ENCODE measurements around the gene TVP23C.

The TVP23C gene

DNA sequence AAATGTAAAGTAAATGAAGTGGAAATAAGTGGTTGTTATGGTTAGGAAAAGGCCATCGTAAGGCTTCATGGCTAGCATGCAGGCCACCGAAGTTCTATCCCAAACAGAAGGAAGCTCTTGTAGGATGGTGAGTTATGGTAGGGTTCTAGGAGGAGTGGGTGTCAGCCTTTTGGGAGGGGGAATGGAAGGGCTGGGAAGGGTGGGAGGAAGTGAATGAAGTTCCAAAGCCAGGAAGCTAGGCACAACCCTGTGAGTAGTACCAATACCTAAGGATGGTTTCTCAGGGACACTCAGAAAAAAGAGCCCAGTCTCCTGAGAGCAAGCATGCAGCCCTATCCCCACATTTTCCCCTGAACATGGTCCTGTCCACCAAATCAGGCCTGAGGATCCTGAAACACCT, 59.6 kb downstream of the TVP23C start:
- no peak overlapping the region for H3K27ac ChIP-seq
- TF ChIP-seq, protein P1, sequence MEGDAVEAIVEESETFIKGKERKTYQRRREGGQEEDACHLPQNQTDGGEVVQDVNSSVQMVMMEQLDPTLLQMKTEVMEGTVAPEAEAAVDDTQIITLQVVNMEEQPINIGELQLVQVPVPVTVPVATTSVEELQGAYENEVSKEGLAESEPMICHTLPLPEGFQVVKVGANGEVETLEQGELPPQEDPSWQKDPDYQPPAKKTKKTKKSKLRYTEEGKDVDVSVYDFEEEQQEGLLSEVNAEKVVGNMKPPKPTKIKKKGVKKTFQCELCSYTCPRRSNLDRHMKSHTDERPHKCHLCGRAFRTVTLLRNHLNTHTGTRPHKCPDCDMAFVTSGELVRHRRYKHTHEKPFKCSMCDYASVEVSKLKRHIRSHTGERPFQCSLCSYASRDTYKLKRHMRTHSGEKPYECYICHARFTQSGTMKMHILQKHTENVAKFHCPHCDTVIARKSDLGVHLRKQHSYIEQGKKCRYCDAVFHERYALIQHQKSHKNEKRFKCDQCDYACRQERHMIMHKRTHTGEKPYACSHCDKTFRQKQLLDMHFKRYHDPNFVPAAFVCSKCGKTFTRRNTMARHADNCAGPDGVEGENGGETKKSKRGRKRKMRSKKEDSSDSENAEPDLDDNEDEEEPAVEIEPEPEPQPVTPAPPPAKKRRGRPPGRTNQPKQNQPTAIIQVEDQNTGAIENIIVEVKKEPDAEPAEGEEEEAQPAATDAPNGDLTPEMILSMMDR (conservative IDR thresholded peaks at IDR 0.05), result no peak

DNA sequence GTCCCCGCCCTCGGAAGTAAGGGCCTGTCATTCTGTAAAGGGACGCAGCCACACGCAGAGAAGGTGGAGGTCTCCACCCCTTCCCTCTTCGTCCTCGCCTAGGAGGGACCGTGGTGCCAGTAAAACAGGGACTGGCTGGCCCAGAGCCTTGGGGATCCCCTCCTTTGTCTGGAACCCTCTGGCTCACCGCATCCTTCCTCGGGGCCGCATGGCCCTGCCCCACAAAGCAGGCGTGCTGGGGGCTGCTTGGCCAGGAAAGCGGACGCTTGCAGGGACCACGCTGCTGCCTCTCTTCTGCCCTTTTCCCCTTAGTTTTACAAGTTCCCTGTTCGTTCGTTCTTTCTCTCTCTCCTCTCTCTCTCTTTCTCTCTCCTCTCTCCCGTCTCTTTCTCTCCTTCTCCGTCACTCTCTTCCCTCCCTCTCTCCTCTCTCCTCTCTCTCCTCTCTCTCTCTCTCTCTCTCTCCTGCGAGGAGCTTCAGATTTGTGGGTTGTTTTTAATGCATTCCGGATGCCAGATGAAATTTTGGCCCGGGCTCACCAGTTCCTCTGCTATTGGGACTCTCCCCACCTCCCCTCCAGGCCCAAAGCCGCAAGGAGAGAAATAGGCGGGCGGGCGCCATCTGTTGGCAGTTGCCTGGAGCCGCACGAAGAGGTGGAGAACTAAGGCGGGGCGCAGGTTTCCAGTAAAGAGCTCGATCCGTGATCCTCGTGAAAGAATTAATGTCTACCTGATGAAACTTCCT, 60.7 kb downstream of the TVP23C start:
- TF ChIP-seq, protein P1 (conservative IDR thresholded peaks at IDR 0.05), result peak; percentile 92
- H3K27ac ChIP-seq, result no peak overlapping the region

GRCh38 chr17:15501793-15502192, 61.5 kb downstream of the TVP23C start:
- no peak overlapping the region for H3K27ac ChIP-seq
- TF ChIP-seq, protein P1 (conservative IDR thresholded peaks at IDR 0.05), result no peak

GRCh38 chr17:15501282-15501681, 62.0 kb downstream of the TVP23C start:
- TF ChIP-seq, protein P1 (conservative IDR thresholded peaks at IDR 0.05), result no peak

GRCh38 chr17:15498107-15498506, 65.2 kb downstream of the TVP23C start:
- H3K27ac ChIP-seq, result no peak overlapping the region
- TF ChIP-seq, protein P1 (conservative IDR thresholded peaks at IDR 0.05), result no peak

More at GRCh38 chr17:15501282-15501681, 62.0 kb downstream of the TVP23C start:
- H3K27ac ChIP-seq, result no peak overlapping the region

DNA sequence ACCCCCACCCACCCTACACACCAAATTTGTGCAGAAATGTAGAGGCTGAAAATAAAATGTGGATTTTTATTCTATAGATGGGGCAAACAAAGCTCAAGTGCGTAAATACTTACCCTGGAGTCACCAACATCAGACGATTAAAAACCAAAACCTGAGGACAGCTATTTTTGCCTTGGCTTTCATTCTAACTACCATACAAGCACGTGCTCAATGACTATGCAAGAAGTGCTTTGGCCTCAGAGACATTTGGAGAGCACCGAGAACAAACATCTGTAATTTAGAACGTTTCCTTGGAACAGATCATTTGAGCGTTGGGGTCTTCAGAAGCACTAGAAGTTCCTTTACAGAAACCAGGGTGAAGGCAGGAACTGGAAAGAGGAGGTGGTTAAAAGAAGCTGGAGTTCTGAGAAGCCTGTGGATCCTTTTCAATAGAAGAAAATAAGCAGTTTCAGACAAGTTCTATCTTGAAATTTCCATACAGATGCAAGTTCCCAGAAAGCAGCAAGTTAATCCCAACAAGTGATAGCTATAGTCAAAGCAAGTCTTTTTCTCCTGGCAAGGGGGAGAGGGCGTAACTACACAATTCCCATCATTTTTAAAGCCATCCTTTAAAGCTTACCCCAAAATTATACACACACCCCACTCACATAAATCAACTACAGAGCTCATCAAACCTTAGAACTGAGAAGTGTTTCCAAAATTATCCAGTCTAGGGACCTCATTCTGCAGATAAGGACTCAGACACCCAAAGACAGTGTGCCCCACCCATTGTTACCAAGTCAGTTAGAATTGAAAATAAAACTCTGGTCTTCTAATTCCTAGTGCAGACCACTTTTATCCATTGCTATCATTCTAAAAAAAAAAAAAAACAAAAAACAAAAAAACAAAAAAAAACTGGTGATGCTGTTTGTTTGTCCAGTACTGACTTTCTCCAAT, 66.3 kb downstream of the TVP23C start:
- TF ChIP-seq, protein P1 (conservative IDR thresholded peaks at IDR 0.05), result no peak
- H3K27ac ChIP-seq, result no peak overlapping the region

DNA sequence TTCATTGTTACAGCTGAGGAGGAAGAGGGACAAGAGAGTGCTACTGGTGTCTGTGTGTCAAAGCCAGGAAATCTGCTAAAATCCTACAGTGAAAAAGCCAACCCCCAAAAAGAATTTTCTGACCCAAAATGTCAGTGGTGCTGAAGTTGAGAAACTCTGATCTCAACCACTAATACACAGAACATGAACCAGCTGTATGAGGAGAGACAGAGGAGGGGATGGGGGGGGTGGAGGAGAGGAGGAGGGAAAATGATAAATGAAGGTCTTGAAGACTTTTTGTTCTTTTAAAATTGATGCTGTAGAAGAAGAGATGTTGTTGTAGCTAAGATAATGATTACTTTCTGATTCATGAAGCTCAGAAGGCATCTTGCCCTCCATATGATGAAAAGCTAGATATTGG, 68.5 kb downstream of the TVP23C start:
- TF ChIP-seq, protein P1 (conservative IDR thresholded peaks at IDR 0.05), result no peak

More for the DNA sequence above, 68.5 kb downstream of the TVP23C start:
- no peak overlapping the region for H3K27ac ChIP-seq

All from VCaP (cell line).